ENCODE measurements around the gene DMKN. TPM values are rescaled to one million over a fixed set of nuclear protein-coding genes. Genes with fewer than 3 reads are reported as not detected.

DMKN gene
- total and polyA plus RNA-seq, 2 donors (not counting 3 experiments of a cell fraction or from before 2014, with no cell fraction given) = not detected

- BruUV-seq (replicated peaks) = no TSS peak
- Histone ChIP-seq H3K9me1 (replicated peaks; ENCODE audit: control insufficient read depth, extremely low read depth, insufficient read depth, low read length) (no peaks in the 10 kb centered on the region), H3K79me2 (ENCODE audit: control insufficient read depth, insufficient read depth, low read length) (no peaks in the 10 kb centered on the region), H4K20me1 (replicated peaks; ENCODE audit: control insufficient read depth, extremely low read depth, insufficient read depth, low read length) (no peaks in the 10 kb centered on the region), H3K4me1 (ENCODE audit: control insufficient read depth, extremely low read depth, insufficient read depth, low read length) (no peaks in the 10 kb centered on the region), H3K9me3 (replicated peaks; ENCODE audit: control insufficient read depth, insufficient read depth, low read length) (no peaks in the 10 kb centered on the region), H3K4me2 (ENCODE audit: insufficient read depth, low read length) (no peak overlapping the region), H2AFZ (ENCODE audit: low read depth, low read length) (no peak overlapping the region), H3K27me3 (ENCODE audit: control insufficient read depth in 2 of 2, insufficient read depth in 2 of 2, low read length in 2 of 2) (peaks cover 12 to 15% of the 10 kb centered on the region in 2 experiments), H3K4me3 (replicated peaks in 1 of 3; ENCODE audit: insufficient read depth in 1 of 3, low read depth in 1 of 3, low read length in 3 of 3) (no peak overlapping the region), H3K36me3 (ENCODE audit: control insufficient read depth in 2 of 2, extremely low read depth in 1 of 2, insufficient read depth in 2 of 2, low read length in 2 of 2) (no peaks in the 10 kb centered on the region), H3K9ac (replicated peaks; ENCODE audit: extremely low read depth, insufficient read depth, low read length) (no peak overlapping the region), H3K27ac (ENCODE audit: insufficient read depth, low read depth, low read length) (no peak overlapping the region)
- DNase-seq (ENCODE audit: low read depth, low spot score) = no peak
- CTCF ChIA-PET = no interaction called here
- dilution Hi-C loops (cut with MboI; ENCODE audit: extremely low pct_ligation_motif_present, low sequenced_read_pairs) (no loop called here), intact Hi-C loops (cut with micrococcal nuclease) (no loop called here)
- no peak for TF ChIP-seq JUN (IDR thresholded peaks at IDR 0.05; ENCODE audit: borderline replicate concordance, insufficient read depth, insufficient read length, low read depth)
- no peak for TF ChIP-seq MYC (IDR thresholded peaks at IDR 0.05; ENCODE audit: low read depth, low read length)
- no peak for TF ChIP-seq POLR2AphosphoS5 (IDR thresholded peaks at IDR 0.05; ENCODE audit: insufficient read depth, low read depth, low read length)
- TF ChIP-seq GATA2 (IDR thresholded peaks at IDR 0.05; ENCODE audit: insufficient read depth, insufficient read length, low read depth, low read length) = no peak
- no peak for TF ChIP-seq EZH2 (IDR thresholded peaks at IDR 0.05; ENCODE audit: borderline replicate concordance, low read depth, low read length, severe bottlenecking)
- no peak for TF ChIP-seq MAX (IDR thresholded peaks at IDR 0.05; ENCODE audit: insufficient read depth, insufficient read length)
- no peak for TF ChIP-seq POLR2A (IDR thresholded peaks at IDR 0.05; ENCODE audit: low read depth, low read length)
- TF ChIP-seq FOS (IDR thresholded peaks at IDR 0.05; ENCODE audit: borderline replicate concordance, insufficient read depth, low read length) = no peak
- TF ChIP-seq, protein P1, sequence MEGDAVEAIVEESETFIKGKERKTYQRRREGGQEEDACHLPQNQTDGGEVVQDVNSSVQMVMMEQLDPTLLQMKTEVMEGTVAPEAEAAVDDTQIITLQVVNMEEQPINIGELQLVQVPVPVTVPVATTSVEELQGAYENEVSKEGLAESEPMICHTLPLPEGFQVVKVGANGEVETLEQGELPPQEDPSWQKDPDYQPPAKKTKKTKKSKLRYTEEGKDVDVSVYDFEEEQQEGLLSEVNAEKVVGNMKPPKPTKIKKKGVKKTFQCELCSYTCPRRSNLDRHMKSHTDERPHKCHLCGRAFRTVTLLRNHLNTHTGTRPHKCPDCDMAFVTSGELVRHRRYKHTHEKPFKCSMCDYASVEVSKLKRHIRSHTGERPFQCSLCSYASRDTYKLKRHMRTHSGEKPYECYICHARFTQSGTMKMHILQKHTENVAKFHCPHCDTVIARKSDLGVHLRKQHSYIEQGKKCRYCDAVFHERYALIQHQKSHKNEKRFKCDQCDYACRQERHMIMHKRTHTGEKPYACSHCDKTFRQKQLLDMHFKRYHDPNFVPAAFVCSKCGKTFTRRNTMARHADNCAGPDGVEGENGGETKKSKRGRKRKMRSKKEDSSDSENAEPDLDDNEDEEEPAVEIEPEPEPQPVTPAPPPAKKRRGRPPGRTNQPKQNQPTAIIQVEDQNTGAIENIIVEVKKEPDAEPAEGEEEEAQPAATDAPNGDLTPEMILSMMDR (IDR thresholded peaks at IDR 0.05; ENCODE audit: extremely low read depth in 1 of 2, insufficient read depth in 1 of 2, low read depth in 1 of 2, low read length in 2 of 2) = no peak
- FAIRE-seq = no peak
- POLR2A ChIA-PET = interaction anchor here (0.5 kb wide), 1 partner anchor 72 kb away, joined by 5 read pairs; no protein-coding TSS in a partner anchor
These were observed 16.1 kb upstream of the DMKN start for GRCh38 chr19:35529241-35530218.

Measured in endothelial cell of umbilical vein (primary cell).